ENCODE measurements around the gene SYPL1.

Gene SYPL1

DNA sequence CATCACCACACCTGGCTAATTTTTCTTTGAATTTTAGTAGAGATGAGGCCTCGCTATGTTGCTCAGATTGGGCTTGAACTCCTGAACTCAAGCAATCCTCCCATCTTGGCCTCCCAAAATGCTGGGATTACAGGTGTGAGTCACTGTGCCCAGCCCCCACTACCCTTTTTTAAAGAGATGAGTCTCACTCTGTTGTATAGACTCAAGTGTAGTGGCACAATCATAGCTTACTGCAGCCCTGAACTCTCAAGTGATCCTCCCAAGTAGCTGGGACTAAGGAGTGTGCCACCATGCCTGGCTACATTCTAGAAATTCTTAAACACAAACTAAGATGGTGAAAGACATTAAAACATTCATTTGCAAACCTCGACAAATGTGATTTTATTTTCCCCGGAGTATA, 12.6 kb downstream of the SYPL1 start:
- H3K36me3 ChIP-seq (ENCODE audit: insufficient read depth, low read length): peaks cover 20% of the 10 kb centered on the region
- H2AFZ ChIP-seq (ENCODE audit: low read depth, low read length): no peak overlapping the region
- no peaks in the 10 kb centered on the region for H3K27me3 ChIP-seq (ENCODE audit: insufficient read depth, low read length)
- no peaks in the 10 kb centered on the region for H3K4me1 ChIP-seq (ENCODE audit: insufficient read depth, low read length)
- no peak overlapping the region for H3K4me3 ChIP-seq (ENCODE audit: low read length)
- no peaks in the 10 kb centered on the region for H3K9me3 ChIP-seq (ENCODE audit: low read length)

DNA sequence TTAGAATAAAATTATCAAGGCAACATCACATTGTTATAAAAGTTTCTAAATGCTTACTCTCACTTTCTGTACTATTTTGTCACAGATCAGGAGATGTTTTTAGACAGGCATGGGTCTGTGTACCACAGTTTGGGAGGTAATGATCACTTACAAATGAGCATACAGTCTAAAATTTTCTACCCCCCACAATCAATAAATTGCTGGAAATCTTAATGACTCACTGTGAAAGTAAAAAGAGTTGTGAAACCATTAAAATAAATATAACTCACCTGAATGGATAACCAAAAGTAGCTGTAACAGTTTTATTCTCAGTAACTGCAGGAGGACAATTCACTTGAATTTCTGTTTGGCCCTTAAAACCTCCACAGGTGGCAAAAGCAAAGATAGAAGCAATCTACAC, 13.2 kb downstream of the SYPL1 start:
- Histone ChIP-seq H3K4me1 (ENCODE audit: insufficient read depth, low read length) (no peaks in the 10 kb centered on the region), H3K27me3 (ENCODE audit: insufficient read depth, low read length) (no peaks in the 10 kb centered on the region), H3K9me3 (ENCODE audit: low read length) (no peaks in the 10 kb centered on the region), H3K4me3 (ENCODE audit: low read length) (no peak overlapping the region), H2AFZ (ENCODE audit: low read depth, low read length) (no peak overlapping the region), H3K36me3 (ENCODE audit: insufficient read depth, low read length) (peaks cover 21% of the 10 kb centered on the region)

DNA sequence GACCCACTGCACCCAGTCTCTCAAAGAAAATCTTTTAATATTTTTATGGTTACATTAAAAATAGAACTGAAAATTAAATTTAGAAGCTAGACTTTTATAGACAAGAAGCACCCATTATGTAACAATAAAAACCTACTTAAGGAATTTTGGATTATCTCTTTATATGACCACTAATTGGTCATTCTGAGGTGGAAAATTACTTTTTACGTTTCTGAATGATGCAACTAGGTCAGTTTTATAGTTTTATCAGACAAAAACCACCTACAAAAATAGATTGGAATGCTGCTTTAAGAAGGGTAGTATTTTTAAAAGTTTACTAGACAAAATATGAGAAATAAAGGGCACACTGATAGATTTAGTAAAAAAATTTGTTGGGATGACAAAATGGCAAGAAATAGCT, 16.5 kb downstream of the SYPL1 start:
- Histone ChIP-seq H3K4me3 (ENCODE audit: low read length) (no peak overlapping the region), H3K27me3 (ENCODE audit: insufficient read depth, low read length) (no peaks in the 10 kb centered on the region), H3K4me1 (ENCODE audit: insufficient read depth, low read length) (no peaks in the 10 kb centered on the region), H2AFZ (ENCODE audit: low read depth, low read length) (no peak overlapping the region), H3K36me3 (ENCODE audit: insufficient read depth, low read length) (peaks cover 50% of the 10 kb centered on the region), H3K9me3 (ENCODE audit: low read length) (no peaks in the 10 kb centered on the region)

DNA sequence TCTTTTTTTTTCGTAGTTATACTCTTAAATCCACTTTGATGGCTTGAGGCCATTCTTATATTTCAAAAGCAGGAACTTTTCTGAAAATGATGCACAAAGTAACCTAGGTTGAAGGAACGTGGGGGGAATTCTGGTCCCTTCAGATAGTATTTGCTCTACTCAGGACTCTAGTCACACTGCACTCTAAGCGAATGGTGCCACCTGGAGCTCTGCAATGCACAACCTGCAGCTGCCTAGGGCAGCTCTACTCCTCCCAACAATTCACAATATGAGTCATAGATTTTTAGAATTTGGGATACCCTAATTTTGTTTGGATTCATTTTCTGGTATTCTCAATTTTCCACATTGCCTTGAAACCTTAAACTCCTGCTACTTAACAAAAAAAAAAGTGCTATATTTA, 17.3 kb downstream of the SYPL1 start:
- H3K27me3 ChIP-seq (ENCODE audit: insufficient read depth, low read length): no peaks in the 10 kb centered on the region
- H3K36me3 ChIP-seq (ENCODE audit: insufficient read depth, low read length): peaks cover 58% of the 10 kb centered on the region
- no peak overlapping the region for H2AFZ ChIP-seq (ENCODE audit: low read depth, low read length)
- H3K4me1 ChIP-seq (ENCODE audit: insufficient read depth, low read length): no peaks in the 10 kb centered on the region
- H3K9me3 ChIP-seq (ENCODE audit: low read length): no peaks in the 10 kb centered on the region
- H3K4me3 ChIP-seq (ENCODE audit: low read length): no peak overlapping the region

DNA sequence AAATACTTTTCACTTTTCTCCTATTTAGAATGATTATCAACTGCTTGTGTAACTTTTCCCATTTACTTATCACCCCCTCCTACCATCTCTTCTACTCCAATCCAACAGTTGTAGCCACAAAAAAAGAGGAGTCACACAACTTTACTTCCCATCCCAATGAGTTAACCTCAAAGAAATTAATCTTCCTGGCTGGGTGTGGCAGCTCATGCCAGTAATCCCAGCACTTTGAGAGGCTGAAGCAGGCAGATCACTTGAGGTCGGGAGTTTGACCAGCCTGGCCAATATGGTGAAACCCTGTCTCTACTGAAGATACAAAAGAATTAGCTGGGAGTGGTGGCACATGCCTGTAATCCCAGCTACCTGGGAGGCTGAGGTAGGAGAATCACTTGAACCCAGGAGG, 19.9 kb downstream of the SYPL1 start:
- H3K36me3 ChIP-seq (ENCODE audit: insufficient read depth, low read length): peaks cover 48% of the 10 kb centered on the region

DNA sequence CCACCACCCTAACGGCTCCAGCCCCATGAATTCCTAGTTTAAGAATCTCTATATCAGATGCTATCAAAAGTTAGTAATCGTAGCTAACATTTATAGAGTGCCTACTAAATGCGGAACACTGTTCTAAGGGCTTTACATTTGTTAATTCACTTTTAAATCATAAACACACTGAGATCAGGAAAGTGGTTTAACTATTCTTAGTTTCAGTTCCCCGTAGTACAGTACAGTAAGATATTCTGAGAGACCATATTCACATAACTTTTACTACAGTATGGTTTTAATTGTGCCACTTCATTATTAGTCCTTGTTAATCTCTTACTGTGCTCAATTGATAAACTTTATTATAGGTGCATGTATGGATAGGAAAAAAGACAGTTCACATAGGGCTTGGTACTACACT, 22.5 kb downstream of the SYPL1 start:
- Histone ChIP-seq H2AFZ (ENCODE audit: low read depth, low read length) (no peak overlapping the region), H3K9me3 (ENCODE audit: low read length) (no peaks in the 10 kb centered on the region), H3K27me3 (ENCODE audit: insufficient read depth, low read length) (no peaks in the 10 kb centered on the region), H3K4me1 (ENCODE audit: insufficient read depth, low read length) (no peaks in the 10 kb centered on the region), H3K36me3 (ENCODE audit: insufficient read depth, low read length) (peaks cover 38% of the 10 kb centered on the region), H3K4me3 (ENCODE audit: low read length) (no peak overlapping the region)

More for the DNA sequence above, 19.9 kb downstream of the SYPL1 start:
- no peaks in the 10 kb centered on the region for H3K27me3 ChIP-seq (ENCODE audit: insufficient read depth, low read length)
- no peak overlapping the region for H2AFZ ChIP-seq (ENCODE audit: low read depth, low read length)
- H3K4me1 ChIP-seq (ENCODE audit: insufficient read depth, low read length): no peaks in the 10 kb centered on the region
- H3K9me3 ChIP-seq (ENCODE audit: low read length): no peaks in the 10 kb centered on the region
- no peak overlapping the region for H3K4me3 ChIP-seq (ENCODE audit: low read length)

DNA sequence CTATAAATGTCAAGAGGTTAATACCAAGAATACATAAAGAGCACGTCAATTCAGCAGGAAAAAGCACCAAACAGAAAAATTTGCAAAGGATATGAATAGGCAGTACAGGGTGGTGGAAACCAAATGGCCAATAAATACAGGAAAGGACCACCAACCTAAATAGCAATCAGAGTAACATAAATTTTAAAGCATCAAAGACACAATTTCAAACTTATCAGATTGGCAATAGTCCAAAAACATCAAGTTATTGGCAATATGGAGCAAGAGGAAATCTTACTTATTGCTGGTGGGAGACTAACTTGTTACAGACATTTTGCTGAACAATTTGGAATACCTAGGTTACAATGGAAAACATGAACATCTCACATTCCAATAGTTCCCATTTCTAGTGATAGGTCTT, 24.1 kb downstream of the SYPL1 start:
- H3K36me3 ChIP-seq (ENCODE audit: insufficient read depth, low read length): peaks cover 29% of the 10 kb centered on the region

DNA sequence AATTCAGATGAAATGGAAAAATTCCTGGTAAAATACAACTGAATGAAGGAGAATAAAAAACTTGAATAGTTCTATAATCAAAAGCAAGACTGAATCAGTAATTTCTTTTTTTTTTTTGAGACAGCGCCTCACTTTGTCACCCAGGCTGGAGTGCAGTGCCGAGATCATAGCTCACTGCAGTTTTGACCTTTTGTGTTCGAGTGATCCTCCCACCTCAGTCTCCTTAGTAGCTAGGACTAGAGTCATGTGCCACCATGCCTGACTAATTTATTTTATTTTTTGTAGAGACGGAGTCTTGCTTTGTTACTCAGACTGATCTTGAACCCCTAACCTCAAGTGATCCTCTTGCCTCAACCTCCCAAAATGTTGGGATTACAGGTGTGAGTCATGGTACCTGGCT, 26.1 kb downstream of the SYPL1 start:
- peaks cover 12% of the 10 kb centered on the region for H3K36me3 ChIP-seq (ENCODE audit: insufficient read depth, low read length)
- no peaks in the 10 kb centered on the region for H3K9me3 ChIP-seq (ENCODE audit: low read length)
- no peaks in the 10 kb centered on the region for H3K4me1 ChIP-seq (ENCODE audit: insufficient read depth, low read length)
- H3K4me3 ChIP-seq (ENCODE audit: low read length): no peak overlapping the region
- no peaks in the 10 kb centered on the region for H3K27me3 ChIP-seq (ENCODE audit: insufficient read depth, low read length)
- no peak overlapping the region for H2AFZ ChIP-seq (ENCODE audit: low read depth, low read length)

More for the DNA sequence above, 24.1 kb downstream of the SYPL1 start:
- Histone ChIP-seq H2AFZ (ENCODE audit: low read depth, low read length) (no peak overlapping the region), H3K4me3 (ENCODE audit: low read length) (no peak overlapping the region), H3K27me3 (ENCODE audit: insufficient read depth, low read length) (no peaks in the 10 kb centered on the region), H3K9me3 (ENCODE audit: low read length) (no peaks in the 10 kb centered on the region), H3K4me1 (ENCODE audit: insufficient read depth, low read length) (no peaks in the 10 kb centered on the region)

DNA sequence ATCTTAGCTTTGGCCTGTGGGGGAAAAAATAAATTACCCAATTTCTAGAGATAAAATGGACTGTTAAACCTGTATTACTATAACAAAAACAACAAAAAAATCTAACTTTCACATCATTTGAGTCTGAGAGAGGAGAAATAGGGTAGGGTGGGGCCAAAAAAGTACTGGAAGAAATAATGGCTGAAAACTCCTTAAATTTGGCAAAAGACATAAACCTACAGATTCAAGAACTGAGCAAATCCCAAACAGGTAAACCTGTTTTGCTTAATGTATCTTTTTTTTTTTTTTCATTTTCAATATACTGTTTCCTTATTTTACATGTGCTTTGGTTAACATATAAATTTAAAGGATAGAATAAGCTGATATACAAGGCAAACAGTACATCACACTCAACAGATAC, 27.1 kb downstream of the SYPL1 start:
- H3K4me3 ChIP-seq (ENCODE audit: low read length): no peak overlapping the region
- H3K36me3 ChIP-seq (ENCODE audit: insufficient read depth, low read length): peaks cover 2% of the 10 kb centered on the region
- no peaks in the 10 kb centered on the region for H3K9me3 ChIP-seq (ENCODE audit: low read length)
- H3K4me1 ChIP-seq (ENCODE audit: insufficient read depth, low read length): no peaks in the 10 kb centered on the region
- H3K27me3 ChIP-seq (ENCODE audit: insufficient read depth, low read length): no peaks in the 10 kb centered on the region
- H2AFZ ChIP-seq (ENCODE audit: low read depth, low read length): no peak overlapping the region

DNA sequence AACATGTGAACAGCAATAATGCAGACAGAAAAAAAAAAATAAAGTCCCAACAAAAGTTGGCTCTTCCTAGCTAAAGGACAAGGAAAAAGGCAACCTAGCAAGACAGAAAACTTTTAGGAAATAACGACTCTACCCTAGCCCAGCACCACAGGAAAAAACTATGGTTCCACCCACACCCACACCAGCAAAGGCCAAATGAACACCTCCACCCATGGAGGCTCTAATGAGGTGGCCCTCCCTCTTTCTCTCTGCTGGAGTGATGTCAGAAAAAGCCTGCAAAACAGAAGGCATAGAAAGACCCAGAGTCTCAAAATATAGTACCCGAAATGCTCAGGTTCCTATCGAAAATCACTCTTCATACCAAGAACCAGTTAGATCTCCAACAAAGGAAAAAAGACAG, 28.4 kb downstream of the SYPL1 start:
- Histone ChIP-seq H2AFZ (ENCODE audit: low read depth, low read length) (no peak overlapping the region), H3K4me1 (ENCODE audit: insufficient read depth, low read length) (no peaks in the 10 kb centered on the region), H3K9me3 (ENCODE audit: low read length) (no peaks in the 10 kb centered on the region), H3K27me3 (ENCODE audit: insufficient read depth, low read length) (no peaks in the 10 kb centered on the region), H3K4me3 (ENCODE audit: low read length) (no peak overlapping the region), H3K36me3 (ENCODE audit: insufficient read depth, low read length) (no peaks in the 10 kb centered on the region)

DNA sequence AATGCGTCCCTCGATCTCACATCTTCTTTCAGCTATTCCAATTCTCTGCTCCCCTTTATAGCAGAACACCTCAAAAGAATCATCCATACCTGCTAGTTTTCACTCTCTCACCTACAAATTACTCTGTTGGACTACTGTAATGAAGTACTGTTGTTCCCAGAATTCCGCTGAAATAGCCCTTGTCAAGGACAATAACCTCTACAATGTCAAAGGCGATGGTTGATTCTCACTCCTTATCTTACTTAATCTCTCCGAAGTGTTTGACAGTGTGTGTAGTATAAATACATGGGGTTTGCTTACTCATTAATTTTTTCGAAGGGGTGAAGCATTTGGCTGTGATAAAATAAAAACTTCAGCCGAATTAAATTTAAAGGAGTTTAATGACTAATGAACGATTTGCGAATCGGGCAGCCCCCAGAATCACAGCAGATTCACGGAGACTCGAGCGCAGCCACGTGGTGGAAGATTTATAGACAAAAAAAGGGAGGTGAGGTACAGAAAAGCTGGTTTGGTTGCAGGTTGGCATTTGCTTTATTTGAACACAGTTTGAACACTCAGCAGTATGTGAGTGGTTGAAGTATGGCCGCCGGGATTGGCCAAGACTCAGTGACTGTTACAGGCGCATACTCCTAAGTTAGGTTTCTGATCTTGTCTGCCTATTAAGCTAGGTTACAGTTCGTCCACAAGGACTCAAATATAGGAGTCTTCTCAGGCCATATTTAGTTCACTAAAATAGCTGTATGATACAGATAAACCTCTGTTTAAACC, 29.8 kb downstream of the SYPL1 start:
- Histone ChIP-seq H3K9me3 (ENCODE audit: low read length) (no peaks in the 10 kb centered on the region), H3K27me3 (ENCODE audit: insufficient read depth, low read length) (no peaks in the 10 kb centered on the region), H3K36me3 (ENCODE audit: insufficient read depth, low read length) (no peaks in the 10 kb centered on the region), H2AFZ (ENCODE audit: low read depth, low read length) (no peak overlapping the region), H3K4me3 (ENCODE audit: low read length) (no peak overlapping the region), H3K4me1 (ENCODE audit: insufficient read depth, low read length) (no peaks in the 10 kb centered on the region)

DNA sequence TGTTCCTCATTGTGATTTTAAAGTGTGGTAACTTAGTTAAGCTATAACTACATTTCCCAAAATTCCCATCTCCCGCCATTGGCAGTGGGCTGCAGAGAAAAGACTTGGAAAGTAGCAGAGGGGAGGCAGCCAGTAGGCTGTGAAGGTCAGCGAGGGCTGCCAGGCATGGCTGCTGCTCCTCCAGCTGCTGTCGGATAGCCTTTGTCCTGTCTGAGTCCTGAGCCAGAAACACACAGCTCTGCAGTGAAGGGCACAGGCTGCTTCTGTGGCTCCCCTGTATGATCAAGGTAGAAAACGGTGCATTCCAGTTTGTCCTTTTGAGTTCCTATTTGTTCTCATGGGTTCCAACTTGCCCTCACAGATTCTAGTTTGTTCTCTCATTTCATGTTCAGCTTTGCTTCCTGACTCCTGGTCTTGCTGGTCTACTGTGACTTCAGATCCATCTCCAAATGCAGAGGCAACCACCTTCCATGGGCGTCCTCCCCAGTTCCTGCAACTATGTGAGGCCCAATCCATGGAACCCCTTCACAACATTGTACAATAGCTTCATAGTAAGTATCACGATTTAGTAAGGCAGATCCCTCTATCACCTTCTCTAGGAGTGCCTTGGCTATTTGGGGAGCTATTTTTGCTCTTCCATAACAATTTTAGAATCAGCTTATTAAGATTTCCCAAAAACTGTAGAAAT, 31.7 kb downstream of the SYPL1 start:
- Histone ChIP-seq H3K27me3 (ENCODE audit: insufficient read depth, low read length) (no peaks in the 10 kb centered on the region), H3K36me3 (ENCODE audit: insufficient read depth, low read length) (no peaks in the 10 kb centered on the region), H3K4me3 (ENCODE audit: low read length) (no peak overlapping the region), H3K9me3 (ENCODE audit: low read length) (no peaks in the 10 kb centered on the region), H2AFZ (ENCODE audit: low read depth, low read length) (no peak overlapping the region), H3K4me1 (ENCODE audit: insufficient read depth, low read length) (peaks cover 4% of the 10 kb centered on the region)

DNA sequence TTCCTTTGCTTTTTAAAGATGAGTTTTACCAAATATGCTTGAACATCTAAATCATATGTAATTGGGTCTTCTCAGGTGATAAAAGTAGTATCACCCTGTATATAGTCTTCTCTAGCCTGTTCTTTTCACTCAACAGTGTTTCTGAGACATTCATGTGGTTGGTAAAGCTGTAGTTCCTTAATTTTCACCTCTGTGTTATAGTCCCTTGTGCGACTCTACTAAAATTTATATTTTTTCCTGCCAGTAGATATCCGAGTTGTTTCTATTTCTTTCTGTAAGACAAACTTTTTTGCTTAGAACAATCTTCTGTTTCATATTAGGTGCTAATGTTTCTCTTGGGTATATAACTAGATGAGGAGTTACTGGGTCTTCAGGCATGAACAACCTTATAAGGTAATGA, 35.6 kb downstream of the SYPL1 start:
- no peaks in the 10 kb centered on the region for H3K9me3 ChIP-seq (ENCODE audit: low read length)
- H3K27me3 ChIP-seq (ENCODE audit: insufficient read depth, low read length): no peaks in the 10 kb centered on the region
- H3K4me1 ChIP-seq (ENCODE audit: insufficient read depth, low read length): peaks cover 4% of the 10 kb centered on the region
- no peak overlapping the region for H2AFZ ChIP-seq (ENCODE audit: low read depth, low read length)
- no peak overlapping the region for H3K4me3 ChIP-seq (ENCODE audit: low read length)
- no peaks in the 10 kb centered on the region for H3K36me3 ChIP-seq (ENCODE audit: insufficient read depth, low read length)

Measured in neuron (in vitro differentiated cells).